GM19351 (cell line): ENCODE data around the gene ZFAND3.
"Not testable (repeated sequence)": the region's sequence is repeated elsewhere in the genome, so short reads cannot be mapped to it uniquely, and the experiment has no call there.

Experiments
- ATAC-seq: cut with Tn5 transposase; IDR thresholded peaks from one replicate; pipeline ENCODE4 v1.9.1; 2021; ENCODE audit warnings: mild to moderate bottlenecking, moderate library complexity; ENCODE audit not compliant: unreplicated experiment

ZFAND3 gene

DNA sequence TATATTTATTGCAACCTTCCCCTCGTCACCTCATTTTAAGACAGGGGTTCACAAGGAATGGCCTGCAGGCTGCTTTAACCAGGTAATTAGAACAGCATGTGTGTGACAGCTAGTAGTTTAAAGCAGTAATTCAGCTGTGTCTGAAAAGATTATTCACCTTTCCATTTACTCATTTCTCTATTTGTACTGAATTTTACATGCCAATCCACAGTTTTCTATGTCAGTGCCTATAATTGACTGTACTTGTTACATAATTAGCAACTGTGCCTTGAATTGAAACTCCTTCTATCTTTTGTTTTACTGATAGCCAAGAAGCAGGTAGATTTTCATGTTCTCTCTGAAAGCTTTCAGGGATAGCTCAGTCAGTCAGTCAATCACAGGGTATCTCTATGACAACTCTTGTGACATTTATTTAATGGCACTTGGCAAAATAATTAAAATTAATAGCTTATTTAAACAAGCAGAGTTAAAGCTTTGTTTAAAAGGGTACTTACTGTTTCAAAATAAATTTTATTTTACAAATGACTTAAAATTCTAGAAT is 214.0 kb downstream of the ZFAND3 start:
- no peak for ATAC-seq

DNA sequence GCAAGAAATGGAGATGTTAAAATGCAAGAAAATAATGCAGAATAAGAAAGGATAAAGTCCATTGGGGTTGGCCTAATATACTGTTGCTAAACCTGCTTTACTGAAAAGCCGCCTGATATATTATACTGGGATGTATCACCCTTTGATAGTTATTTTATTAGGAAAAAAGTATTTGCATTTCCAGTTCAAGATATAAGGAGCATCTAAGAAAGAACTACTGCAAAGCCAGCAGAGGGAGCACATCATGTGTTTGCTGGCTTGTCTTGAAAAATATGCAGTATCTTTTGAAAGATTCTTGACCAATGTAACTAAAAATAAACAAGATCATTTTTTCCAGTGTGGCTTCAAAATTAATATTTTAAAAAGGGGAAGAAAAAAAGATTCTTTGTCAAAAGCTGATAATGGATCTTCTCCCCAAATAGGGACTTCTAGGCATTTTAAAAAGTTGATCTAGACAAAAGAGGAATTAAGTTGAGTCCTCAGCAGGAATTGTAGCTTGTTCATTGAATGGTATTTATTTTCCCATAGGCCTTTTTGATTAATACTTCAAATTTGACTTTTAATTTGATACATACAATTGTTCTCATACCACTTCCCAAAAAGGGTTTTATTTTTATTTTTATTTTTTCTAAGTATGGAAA is 214.9 kb downstream of the ZFAND3 start:
- ATAC-seq = no peak

DNA sequence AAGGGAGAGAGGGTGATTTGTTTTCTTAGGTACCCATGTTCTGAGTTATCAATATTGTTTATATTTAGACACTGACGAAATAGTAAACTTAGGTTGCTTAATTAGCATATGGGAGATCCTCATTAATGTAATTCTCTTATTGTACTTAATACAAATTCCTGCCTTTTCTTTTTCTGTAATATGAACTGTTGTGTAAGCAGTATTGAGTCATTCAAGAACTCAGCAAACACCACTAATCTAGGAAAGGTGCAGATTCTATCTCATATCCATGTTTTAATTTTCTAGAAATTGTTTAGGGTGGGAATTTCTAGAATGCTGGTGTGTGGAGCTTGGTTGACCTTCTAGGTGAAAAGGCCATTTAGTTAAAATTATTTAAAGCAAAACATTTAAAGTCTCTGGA is 216.0 kb downstream of the ZFAND3 start:
- no peak for ATAC-seq

DNA sequence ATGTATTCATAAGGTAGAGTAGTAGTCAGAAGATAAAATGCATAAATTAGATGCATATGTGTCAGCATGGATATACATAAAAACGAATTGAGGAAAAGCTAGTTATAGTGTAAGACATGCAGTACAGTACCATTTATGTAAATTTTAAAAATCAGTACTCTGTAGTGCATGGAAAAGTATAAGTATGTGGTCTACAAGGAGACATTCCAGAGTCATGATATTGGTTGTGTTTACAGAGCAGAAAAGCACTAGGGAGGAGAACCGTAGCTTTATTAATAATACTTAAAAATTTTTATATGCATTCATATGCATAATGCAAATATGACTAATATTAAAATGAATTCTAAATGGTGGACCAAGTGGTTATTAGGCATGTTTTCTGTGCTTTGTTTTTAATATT is 220.0 kb downstream of the ZFAND3 start:
- ATAC-seq = no peak

DNA sequence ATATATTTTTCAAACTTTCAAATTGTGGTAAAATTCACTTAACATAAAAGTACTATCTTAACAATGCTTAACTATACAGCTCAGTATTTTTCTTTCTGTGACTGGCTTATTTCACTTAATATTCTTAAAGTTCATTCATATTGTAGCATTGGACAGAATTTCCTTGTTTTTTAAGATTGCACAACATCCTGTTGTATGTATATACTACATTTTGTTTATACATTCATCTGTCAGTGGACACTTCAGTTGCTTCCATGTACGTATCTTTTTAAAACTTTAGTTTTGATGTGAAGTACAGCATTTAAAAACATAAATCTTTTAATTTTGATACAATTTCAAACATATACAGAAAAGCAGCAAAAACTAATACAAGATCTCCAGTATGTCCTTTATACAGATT is 220.7 kb downstream of the ZFAND3 start:
- ATAC-seq = no peak

DNA sequence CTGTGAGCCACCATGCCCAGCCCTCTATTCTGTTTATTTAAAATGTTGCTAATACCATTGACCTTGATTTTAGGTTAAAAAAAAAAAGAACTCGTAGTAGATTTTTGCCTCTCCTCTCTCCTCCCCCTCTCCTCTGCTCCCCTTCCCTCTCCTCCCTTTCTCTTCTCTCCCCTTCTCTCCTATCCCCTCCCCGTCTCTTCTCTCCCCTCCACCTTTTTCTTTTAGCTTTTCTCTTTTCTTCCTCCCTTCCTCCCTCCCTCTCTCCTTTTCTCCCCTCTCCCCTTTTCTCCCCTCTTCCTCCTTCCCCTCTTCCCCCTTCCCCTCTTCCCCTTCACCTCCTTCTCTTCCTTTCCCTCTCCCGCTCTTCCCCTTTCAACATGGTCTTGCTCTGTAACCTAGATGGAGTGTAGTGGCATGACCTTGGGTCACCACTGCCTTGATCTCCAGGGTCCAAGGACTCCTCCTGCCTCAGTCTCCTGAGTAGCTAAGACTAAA is 223.8 kb downstream of the ZFAND3 start:
- ATAC-seq = no peak

DNA sequence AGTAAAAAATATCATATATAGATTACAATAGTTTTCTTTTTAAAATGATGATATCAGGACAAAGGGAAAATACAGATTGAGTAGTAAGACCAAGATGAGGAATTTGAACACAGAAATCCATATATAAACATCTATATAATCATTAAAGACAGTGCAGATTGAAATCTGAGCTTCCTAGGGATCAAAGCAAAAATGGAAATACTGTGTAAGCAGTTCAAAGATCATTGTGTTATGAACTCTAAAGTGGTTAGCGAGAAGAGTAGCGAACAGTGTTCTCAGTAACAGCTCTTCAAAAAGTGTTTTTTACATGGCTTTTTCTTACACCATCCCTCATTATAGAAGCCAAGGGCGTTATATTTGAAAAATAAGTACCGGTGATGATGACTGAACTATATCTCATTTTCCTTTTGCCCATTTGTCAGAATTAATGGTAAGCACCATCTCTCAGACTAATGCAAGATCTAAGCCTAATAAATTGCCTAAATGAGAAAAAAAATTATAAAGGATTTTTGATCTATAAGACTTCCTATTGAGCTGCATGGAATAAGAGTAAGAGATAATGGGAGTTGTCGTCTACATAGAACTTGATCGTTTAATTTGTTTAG is 226.3 kb downstream of the ZFAND3 start:
- ATAC-seq = no peak

DNA sequence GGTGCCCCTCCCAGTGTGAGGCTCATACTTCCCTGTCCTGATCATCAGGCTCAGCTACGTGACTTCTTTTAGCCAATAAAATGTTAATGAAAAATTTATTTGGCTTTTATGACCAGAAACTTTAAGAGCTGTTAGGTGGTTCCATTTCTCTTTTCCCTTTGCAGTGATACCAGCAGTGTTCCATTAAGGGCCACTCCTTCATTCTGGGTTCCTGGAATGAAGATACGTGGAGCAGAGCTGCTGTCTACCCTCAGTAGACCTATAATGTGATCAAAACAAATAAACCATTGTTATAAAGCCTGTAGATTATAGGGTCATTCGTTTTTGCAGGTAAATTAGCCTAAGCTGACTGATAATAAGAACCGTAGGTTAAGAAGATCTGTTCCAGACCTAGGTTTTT is 228.0 kb downstream of the ZFAND3 start:
- ATAC-seq = no peak

DNA sequence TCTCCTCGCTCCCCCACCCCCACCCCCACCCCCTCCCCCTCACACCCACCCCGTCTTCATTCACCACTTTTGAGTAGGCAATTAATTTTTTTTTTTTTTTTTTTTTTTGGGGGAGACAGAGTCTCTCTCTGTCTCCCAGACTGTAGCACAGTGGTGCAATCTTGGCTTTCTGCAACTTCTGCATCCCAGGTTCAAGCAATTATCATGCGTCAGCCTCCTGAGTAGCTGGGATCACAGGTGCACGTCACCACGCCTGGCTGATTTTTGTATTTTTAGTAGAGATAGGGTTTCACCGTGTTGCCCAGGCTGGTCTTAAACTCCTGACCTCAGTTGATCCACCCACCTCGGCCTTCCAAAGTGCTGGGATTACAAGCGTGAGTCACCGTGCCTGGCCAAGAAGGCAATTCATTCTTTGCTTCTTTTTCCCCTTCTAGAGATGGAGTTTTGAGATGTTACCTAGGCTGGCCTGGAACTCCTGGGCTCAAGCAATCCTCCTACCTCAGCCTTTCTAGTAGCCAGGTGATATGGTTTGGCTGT is 230.4 kb downstream of the ZFAND3 start:
- not testable (repeated sequence) for ATAC-seq

DNA sequence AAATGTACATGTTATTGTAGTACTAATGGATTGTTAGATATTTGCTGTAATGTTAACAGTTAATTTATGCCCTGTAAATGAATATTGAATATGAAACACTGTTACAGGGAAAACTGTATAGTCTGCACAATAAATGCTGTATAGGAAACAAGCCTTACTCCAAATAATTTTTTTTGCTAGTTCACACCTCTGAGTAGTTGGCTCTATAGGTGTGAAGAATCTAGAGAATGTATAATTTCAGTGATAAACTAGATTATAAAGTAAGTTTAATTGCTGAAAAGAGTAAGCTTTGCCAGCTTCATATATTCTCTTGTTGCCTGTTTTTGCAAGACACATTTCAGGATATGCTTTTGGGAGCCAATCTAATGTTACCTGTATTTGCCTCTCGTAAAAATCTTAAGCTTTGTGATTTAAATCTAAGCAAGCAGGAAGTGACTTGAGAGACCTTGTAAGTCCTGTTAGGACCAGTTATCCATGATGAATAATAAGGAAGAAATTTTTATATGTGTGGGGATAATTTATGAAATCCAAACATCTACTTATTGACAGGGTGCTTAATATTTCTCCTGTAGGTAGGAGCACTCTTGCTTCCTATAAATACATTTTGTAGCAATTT is 232.4 kb downstream of the ZFAND3 start:
- no peak for ATAC-seq

DNA sequence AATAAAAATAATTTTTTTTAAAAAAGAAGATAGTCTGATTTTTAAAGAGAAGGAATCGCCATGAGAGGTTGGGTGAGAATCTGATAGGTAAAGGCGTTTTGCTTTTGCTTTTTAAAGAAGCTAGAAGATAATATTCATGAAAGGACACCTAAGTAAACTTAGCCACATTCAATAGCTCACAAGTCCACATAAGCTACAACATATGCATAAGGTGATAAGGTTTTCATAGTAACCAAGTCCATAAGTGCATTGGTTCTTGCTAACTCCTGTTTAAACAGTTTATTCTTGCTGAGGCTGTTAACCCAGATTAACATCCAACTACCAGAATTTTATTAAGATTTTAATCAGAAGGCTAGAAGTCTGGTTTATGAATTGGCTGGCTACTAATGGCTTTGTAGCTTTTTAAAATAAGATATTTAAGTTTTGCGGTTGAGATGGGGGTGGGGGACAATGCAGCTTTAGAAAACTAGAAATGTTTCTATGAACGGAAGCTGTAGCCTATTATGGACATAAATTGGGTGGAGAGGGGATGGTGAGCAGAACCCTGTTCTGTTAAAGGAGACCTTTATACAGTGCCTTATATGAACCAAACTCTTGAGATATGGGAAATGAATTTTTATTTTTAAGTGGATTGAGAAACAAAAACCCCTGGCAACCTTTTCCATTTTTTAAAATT is 235.1 kb downstream of the ZFAND3 start:
- ATAC-seq = no peak

DNA sequence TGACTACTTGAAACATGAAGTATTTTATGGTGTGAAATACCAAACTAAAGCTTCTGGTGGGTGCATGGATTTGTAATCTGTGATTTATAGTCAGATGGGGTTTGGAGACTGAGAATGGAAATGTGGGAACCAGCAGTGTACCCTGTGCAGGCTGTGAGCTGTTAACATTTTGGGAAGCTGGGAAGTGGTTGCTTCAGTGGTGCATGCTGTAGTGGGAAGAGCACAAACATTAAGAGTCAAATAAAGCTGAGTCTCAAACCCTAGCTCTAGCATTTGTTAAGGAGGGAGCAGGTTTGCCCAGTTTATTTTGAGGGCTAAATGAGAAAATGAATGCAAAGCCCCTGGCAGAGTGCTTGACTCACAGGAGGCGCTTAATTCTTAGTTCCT is 235.7 kb downstream of the ZFAND3 start:
- no peak for ATAC-seq

DNA sequence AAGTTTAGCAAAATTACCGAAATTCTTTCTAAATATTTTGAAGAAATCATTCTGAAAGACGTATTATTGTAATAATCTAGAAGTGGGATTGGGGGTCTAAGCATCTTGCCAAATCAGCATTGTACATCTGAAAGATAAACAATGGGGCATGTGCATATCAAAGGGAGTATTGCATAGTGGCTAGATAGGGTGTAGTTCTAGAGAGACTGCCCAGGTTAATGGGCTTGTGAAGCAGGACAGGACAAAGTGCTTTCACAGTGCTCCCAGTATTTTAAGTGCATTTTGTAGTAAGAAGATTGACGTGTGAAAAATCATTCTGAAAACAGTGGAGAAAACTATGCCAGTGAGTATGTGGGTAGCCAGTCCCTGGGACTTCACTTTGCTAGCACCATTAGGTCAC is 236.8 kb downstream of the ZFAND3 start:
- no peak for ATAC-seq

DNA sequence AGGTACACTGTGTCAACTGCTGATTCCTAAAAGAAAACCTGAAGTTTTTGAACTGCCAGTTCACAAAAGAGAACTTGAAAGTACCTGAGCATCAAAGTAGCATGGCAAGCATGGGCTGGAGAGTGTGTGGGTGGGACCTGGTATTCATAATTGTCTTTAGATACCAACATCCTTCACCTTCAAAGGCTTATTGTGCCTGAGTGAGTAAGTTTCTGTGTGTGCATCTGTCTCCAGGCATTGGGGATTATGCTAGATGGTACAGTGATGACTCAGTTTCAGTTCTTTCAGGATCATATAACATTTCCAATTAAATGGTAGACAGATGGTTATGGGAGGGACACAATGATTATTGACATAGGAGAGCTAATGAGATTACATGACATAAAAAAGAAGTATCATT is 238.5 kb downstream of the ZFAND3 start:
- ATAC-seq = peak; percentile 47

DNA sequence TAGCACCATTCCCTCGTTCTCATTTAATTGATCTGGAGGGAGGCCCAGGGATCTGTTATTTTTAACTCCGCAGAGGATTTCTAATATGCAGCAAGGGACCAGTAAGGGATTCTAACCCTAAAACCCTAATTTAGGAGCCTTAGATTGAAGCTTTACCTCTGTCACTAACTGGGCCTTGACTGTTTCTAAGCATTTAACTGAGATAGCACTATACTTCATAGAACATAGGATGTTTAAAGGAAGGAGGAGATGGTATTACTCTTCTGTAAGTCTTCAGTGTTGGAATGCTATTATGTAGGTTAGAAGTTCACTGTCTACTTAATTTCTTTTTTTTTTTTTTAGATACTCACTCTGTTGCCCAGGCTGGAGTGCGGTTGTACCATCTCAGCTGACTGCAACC is 242.5 kb downstream of the ZFAND3 start:
- ATAC-seq = no peak

DNA sequence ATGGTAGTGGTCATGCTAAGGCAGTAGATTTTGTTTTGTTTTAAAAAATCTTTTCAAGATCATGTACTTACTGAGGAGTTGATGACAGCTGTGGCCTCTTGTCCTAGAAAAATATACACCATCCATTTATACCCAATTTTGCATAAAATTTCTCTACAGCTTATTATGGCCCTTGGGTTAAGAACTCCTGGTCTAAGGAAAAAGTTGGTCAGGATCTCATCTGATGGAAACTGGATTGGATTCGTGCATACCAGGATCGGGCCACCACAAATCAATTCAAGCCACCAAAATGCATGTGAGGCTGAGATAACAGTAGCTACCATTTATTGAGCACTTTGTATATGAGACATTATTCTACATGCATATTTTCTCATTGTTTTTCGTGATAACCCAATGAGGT is 244.4 kb downstream of the ZFAND3 start:
- ATAC-seq = no peak

DNA sequence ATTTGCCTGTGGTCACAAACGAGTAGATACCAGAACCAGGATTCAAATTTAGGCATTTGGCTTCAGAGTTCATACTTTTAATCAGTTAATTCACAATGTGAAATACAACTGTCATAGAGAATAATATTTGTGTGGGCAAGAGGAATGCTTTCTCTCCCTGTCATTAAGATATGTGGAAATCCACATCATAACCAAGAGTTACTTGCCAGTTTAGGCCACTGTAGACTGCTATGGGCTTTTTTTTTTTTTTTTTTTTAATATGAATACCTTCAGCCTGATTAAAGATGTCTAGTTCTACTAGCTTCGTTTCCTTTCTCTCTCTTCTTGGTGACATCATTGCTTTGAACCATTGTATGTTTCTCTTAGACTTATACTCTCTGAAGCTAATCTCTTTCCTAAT is 244.9 kb downstream of the ZFAND3 start:
- ATAC-seq = no peak

DNA sequence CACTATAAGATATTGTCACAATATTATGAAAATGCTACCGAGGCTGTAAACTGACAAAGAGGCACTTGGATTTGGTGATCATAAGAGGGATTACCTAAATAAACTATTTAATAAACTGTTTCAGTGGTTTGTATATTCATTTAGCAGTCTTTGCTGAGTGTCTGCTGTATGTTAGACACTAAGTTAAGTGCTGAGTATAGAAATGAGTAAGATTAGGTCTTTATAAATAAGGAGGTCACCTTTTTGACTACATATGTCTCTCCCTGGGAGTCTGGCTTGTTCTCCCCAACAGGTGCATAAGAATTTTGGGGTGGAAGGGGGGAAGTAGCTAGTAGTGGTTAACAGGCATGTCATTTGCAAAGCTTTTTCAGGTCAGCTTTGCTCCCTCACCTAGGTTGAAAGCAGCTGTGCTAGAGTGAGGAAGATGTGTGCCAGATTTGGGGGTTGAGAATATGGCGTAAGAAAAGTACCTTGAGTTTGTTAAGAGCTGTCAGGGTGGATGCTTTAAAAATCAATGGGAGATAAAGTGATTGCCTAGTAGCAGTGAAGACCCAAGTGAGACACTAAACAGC is 246.3 kb downstream of the ZFAND3 start:
- no peak for ATAC-seq

DNA sequence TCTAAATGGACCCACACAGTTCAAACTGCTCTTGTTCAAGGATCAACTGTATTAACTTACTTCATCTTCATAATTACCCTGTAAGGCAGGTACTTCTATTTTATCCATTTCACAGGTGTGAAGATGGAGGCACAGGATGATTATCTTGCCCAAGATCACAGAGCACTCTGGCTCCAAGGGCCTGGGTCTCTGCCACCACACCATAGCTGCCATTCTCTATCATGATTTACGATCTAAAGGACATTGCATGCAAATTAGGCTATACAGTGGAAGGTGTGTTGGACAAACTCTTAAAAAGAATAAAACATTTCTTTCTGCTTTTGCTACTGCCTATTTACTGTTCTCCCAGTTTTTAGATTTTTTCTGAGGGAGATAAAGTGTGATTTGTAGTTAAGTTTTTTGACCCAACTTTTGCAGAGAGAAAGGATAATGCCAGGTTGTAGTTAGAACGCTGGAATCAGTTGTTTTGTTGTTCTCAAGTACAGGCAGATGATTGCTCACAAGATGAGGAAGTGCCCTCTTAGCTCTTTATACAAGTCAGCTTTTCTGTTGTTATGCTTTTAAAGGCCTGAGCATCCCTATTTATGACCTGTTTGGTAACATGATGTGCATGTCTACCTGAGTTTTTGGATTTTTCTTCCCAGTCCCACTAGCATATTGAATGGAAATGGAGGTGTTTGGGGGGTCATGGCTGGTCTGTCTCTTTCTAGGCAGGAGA is 247.9 kb downstream of the ZFAND3 start:
- ATAC-seq = no peak

DNA sequence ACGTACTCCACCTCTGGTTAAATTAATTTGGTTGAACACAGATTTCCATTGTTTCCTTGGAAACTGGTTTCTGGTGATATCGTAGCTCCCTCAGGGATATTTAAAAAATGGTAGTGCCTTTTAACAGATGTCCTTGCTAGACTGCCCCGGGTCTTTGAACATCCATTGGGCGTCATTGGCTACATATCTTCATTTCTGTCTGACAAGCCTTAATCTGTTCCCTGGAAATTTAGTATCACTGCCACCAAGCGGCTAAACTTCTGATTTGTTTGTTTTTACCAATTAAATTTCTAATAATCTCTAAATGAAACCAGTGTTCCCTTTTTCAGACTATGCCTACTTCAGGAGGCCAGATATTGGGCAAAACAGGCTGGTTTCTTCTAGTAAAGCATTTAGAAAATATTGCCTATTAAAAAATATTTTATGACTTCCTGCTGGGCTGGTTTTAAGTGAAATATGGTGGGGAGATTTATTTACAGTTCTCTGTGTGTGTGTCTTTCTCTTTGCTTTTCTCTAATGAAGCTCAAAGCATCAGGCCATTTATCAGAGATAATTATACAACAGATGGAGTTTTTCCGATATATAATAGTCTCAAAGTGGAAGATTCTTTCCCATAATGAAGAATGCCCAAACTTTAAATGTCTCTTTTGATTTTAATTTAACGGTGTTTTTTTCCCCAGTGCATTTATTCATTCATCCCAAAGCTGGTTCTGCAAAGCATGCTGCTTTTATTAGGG is 249.5 kb downstream of the ZFAND3 start:
- ATAC-seq = no peak
